Endothelial cell of umbilical vein (primary cell): Measurements from ENCODE around the gene SNX3. TPM values are rescaled to one million over a fixed set of nuclear protein-coding genes. Genes with fewer than 3 reads are reported as not detected.

Source experiments
- BruUV-seq: library from RNA; stranded (reverse); fragments of 400-500 nt; replicated peaks from 2 replicates; lab custom pipeline; 2021; lab: Mats Ljungman, UMichigan
- CTCF ChIA-PET: fragments of 300-600, 350-600 bp; sonication (Branson Sonifier 250); formaldehyde crosslinking; loops from one replicate; lab custom pipeline; 2021; ENCODE audit warnings: antibody characterized with exemption, inconsistent platforms; lab: Charles Lee
- POLR2A ChIA-PET: fragments of 300-600, 350-600 bp; sonication (Branson Sonifier 250); formaldehyde crosslinking; loops from one replicate; lab custom pipeline; 2021; ENCODE audit warnings: antibody characterized with exemption, inconsistent platforms; lab: Charles Lee
- DNase-seq: peaks from one replicate; pipeline ENCODE4 v3.0.0-alpha.2; 2011; ENCODE audit warnings: low read depth, low spot score
- FAIRE-seq: peaks from 2 replicates; lab custom pipeline; 2011; peaks lifted over from hg19 to GRCh38; lab: Jason Lieb, UNC
- H2AFZ ChIP-seq: 2 replicates; pipeline ENCODE4 v1.6.0; 2012; ENCODE audit warnings: low read depth, low read length, control low read depth, inconsistent platforms
- H3K27ac ChIP-seq: 2 replicates; pipeline ENCODE4 v1.5.1; 2011; ENCODE audit warnings: low read depth, mild to moderate bottlenecking, control low read depth, low read length, moderate library complexity; ENCODE audit not compliant: insufficient read depth
- H3K27me3 ChIP-seq, 2 experiments: 2 replicates each; pipeline versions ENCODE4 v1.6.0 to v1.6.1; 2011; ENCODE audit warnings: low read length in 2 of 2, mixed read lengths in 1 of 2; ENCODE audit not compliant: control insufficient read depth in 2 of 2, insufficient read depth in 2 of 2
- H3K36me3 ChIP-seq, 2 experiments: 2 replicates in 1 of 2; 3 replicates in 1 of 2; pipeline ENCODE4 v1.5.1; 2011; ENCODE audit warnings: low read length in 2 of 2, mild to moderate bottlenecking in 1 of 2, moderate library complexity in 1 of 2; ENCODE audit not compliant: control insufficient read depth in 2 of 2, insufficient read depth in 2 of 2; ENCODE audit errors: extremely low read depth in 1 of 2
- H3K4me1 ChIP-seq: 3 replicates; pipeline ENCODE4 v1.5.1; 2011; ENCODE audit warnings: mild to moderate bottlenecking, low read length; ENCODE audit not compliant: control insufficient read depth, insufficient read depth; ENCODE audit errors: extremely low read depth
- H3K4me2 ChIP-seq: 2 replicates; pipeline ENCODE4 v1.6.1; 2011; ENCODE audit warnings: low read length, control low read depth, mixed read lengths; ENCODE audit not compliant: insufficient read depth
- H3K4me3 ChIP-seq, 3 experiments: fragments of 200-600 bp in 1 of 3; sonication (generic), shearing (Covaris generic) in 1 of 3; replicated peaks in 1 of 3; 2 replicates each; pipeline ENCODE4 v1.5.1; 2011 to 2016; ENCODE audit warnings: control low read depth in 3 of 3, low read length in 3 of 3, mild to moderate bottlenecking in 2 of 3, inconsistent platforms in 1 of 3, low read depth in 1 of 3, moderate library complexity in 1 of 3; ENCODE audit not compliant: insufficient read depth in 1 of 3
- H3K79me2 ChIP-seq: 2 replicates; pipeline ENCODE4 v1.6.0; 2012; ENCODE audit warnings: low read length, inconsistent platforms; ENCODE audit not compliant: control insufficient read depth, insufficient read depth
- H3K9ac ChIP-seq: replicated peaks from 2 replicates; pipeline ENCODE3; 2011; ENCODE audit warnings: low read length, control low read depth; ENCODE audit not compliant: insufficient read depth; ENCODE audit errors: extremely low read depth
- H3K9me1 ChIP-seq: replicated peaks from 3 replicates; pipeline ENCODE4 v1.6.0; 2011; ENCODE audit warnings: mild to moderate bottlenecking, low read length; ENCODE audit not compliant: control insufficient read depth, insufficient read depth; ENCODE audit errors: extremely low read depth
- H3K9me3 ChIP-seq: replicated peaks from 2 replicates; pipeline ENCODE4 v1.5.1; 2012; ENCODE audit warnings: low read length, inconsistent platforms; ENCODE audit not compliant: control insufficient read depth, insufficient read depth
- H4K20me1 ChIP-seq: replicated peaks from 2 replicates; pipeline ENCODE3; 2011; ENCODE audit warnings: mild to moderate bottlenecking, low read length; ENCODE audit not compliant: control insufficient read depth, insufficient read depth; ENCODE audit errors: extremely low read depth
- CTCF ChIP-seq, 2 donors: IDR thresholded peaks; 1 replicate in 1 of 2; 2 replicates in 1 of 2; pipeline ENCODE4 v1.5.1; 2011; ENCODE audit warnings: low read length in 2 of 2, mild to moderate bottlenecking in 2 of 2, moderate library complexity in 2 of 2, control low read depth in 1 of 2, inconsistent platforms in 1 of 2, low read depth in 1 of 2; ENCODE audit not compliant: insufficient read depth in 1 of 2; ENCODE audit errors: extremely low read depth in 1 of 2
- EZH2 ChIP-seq: IDR thresholded peaks from 2 replicates; pipeline ENCODE4 v1.6.1; 2012; ENCODE audit warnings: borderline replicate concordance, low read depth, mild to moderate bottlenecking, moderate library complexity, low read length, inconsistent platforms; ENCODE audit not compliant: severe bottlenecking
- FOS ChIP-seq: IDR thresholded peaks from 2 replicates; pipeline ENCODE4 v1.6.1; 2011; ENCODE audit warnings: mild to moderate bottlenecking, low read length, moderate library complexity, borderline replicate concordance; ENCODE audit not compliant: insufficient read depth
- GATA2 ChIP-seq: IDR thresholded peaks from 2 replicates; pipeline ENCODE4 v1.7.0; 2011; ENCODE audit warnings: low read depth, mild to moderate bottlenecking, moderate library complexity, mixed read lengths, low read length; ENCODE audit not compliant: insufficient read length, insufficient read depth
- JUN ChIP-seq: IDR thresholded peaks from 2 replicates; pipeline ENCODE4 v1.6.1; 2011; ENCODE audit warnings: borderline replicate concordance, low read depth; ENCODE audit not compliant: insufficient read length, insufficient read depth
- MAX ChIP-seq: IDR thresholded peaks from 2 replicates; pipeline ENCODE4 v1.6.1; 2011; ENCODE audit not compliant: insufficient read depth, insufficient read length
- MYC ChIP-seq: IDR thresholded peaks from one replicate; pipeline ENCODE4 v1.6.1; 2011; ENCODE audit warnings: mild to moderate bottlenecking, low read depth, low read length
- POLR2A ChIP-seq: IDR thresholded peaks from 2 replicates; pipeline ENCODE4 v1.6.1; 2012; ENCODE audit warnings: low read depth, mild to moderate bottlenecking, control low read depth, low read length
- POLR2AphosphoS5 ChIP-seq: IDR thresholded peaks from 2 replicates; pipeline ENCODE4 v1.6.1; 2012; ENCODE audit warnings: low read depth, mild to moderate bottlenecking, control low read depth, low read length, moderate library complexity; ENCODE audit not compliant: insufficient read depth
- dilution Hi-C: fragments of 300-500 bp; cut with MboI; formaldehyde crosslinking; loops from one replicate; pipeline ENCODE4 v1.15.0; 2019; ENCODE audit warnings: low sequenced_read_pairs; ENCODE audit not compliant: extremely low pct_ligation_motif_present
- intact Hi-C: fragments of 100-400 bp; cut with micrococcal nuclease; formaldehyde crosslinking; loops from one replicate; pipeline ENCODE4 v1.10.0; 2022
- polyA plus RNA-seq, 4 experiments: library from polyadenylated mRNA; depleted of rRNA in 3 of 4; stranded (reverse) in 3 of 4; unstranded in 1 of 4; fragments of >200 nt; gene quantifications; 2 replicates each; pipeline versions ENCODE4 v1.2.1 to v1.2.3, GENCODE V29; 2011 to 2012; ENCODE audit warnings: missing spikeins in 1 of 4
- total RNA-seq: library from RNA; stranded (reverse); gene quantifications from 2 replicates; pipeline ENCODE4 v1.2.3, GENCODE V29; 2021

Gene SNX3
- total and polyA plus RNA-seq, 2 donors (not counting 3 experiments of a cell fraction or from before 2014, with no cell fraction given) = 155 to 281 TPM

DNA sequence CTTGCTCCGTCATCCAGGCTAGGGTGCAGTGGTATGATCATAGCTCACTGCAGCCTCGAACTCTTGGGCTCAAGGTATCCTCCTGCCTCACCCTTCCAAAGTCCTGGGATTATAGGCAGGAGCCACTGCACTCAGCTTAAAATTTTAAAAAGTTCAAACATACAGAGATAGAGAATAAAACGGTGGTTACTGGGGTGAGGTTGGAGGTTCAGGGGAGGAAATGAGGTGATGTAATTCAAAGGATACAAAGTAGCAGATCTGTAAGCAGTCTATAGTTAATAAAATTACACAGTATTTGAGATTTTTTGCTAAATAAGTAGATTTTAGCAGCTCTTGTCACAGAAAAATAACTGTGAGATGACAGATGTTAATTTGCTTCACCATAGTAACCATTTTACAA is 26.5 kb upstream of the SNX3 start:
- dilution Hi-C loops (no loop called here), intact Hi-C loops (no loop called here)
- Histone ChIP-seq H3K27ac (no peak overlapping the region), H2AFZ (no peak overlapping the region), H3K4me1 (no peaks in the 10 kb centered on the region), H4K20me1 (no peaks in the 10 kb centered on the region), H3K4me2 (no peak overlapping the region), H3K9me3 (no peaks in the 10 kb centered on the region), H3K36me3 (no peaks in the 10 kb centered on the region), H3K9ac (no peak overlapping the region), H3K79me2 (no peaks in the 10 kb centered on the region), H3K9me1 (no peaks in the 10 kb centered on the region), H3K4me3 (no peak overlapping the region), H3K27me3 (peaks cover 0 to 6% of the 10 kb centered on the region in 2 experiments)
- ChIA-PET POLR2A (no interaction called here), CTCF (interaction anchor here (1.8 kb wide), 1 partner anchor 204 kb away, joined by 6 read pairs; no protein-coding TSS in a partner anchor)
- FAIRE-seq (no peak), DNase-seq (no peak)
- no TSS peak for BruUV-seq
- TF ChIP-seq POLR2AphosphoS5 = no peak
- no peak for TF ChIP-seq GATA2
- no peak for TF ChIP-seq POLR2A
- no peak for TF ChIP-seq MAX
- no peak for TF ChIP-seq CTCF (IDR thresholded peaks at IDR 0.05; ENCODE audit: extremely low read depth in 1 of 2, insufficient read depth in 1 of 2, low read depth in 1 of 2, low read length in 2 of 2)

DNA sequence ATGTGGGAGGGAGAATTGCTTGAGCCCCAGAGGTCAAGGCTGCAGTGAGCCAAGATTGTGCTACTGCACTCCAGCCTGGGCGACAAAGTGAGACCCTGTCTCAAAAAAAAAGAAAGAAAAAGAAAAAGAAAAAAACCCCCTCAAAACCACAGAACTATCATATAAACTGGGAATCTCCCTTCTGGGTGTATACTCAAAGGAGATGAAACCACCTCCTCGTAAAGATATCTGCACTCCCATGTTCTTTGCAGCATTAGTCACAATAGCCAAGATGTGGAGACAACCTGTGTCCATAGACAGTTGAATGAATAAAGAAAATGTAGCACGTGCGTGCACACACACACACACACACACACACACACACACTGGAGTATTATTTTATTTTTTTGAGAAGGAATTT is 25.5 kb upstream of the SNX3 start:
- dilution Hi-C loops = no loop called here
- peaks cover 0 to 6% of the 10 kb centered on the region in 2 experiments for H3K27me3 ChIP-seq
- DNase-seq = no peak
- no peak for TF ChIP-seq MAX
- TF ChIP-seq GATA2 = no peak
- no peak for TF ChIP-seq POLR2A
- no peak for TF ChIP-seq FOS
- no peak for TF ChIP-seq MYC
- no peak for TF ChIP-seq CTCF (IDR thresholded peaks at IDR 0.05; ENCODE audit: extremely low read depth in 1 of 2, insufficient read depth in 1 of 2, low read depth in 1 of 2, low read length in 2 of 2)
- no peak for TF ChIP-seq JUN
- TF ChIP-seq EZH2 = no peak
- TF ChIP-seq POLR2AphosphoS5 = no peak
- H3K27ac ChIP-seq = no peak overlapping the region
- FAIRE-seq = no peak
- H3K36me3 ChIP-seq = no peaks in the 10 kb centered on the region
- intact Hi-C loops = no loop called here
- H3K4me2 ChIP-seq = no peak overlapping the region
- H4K20me1 ChIP-seq = no peaks in the 10 kb centered on the region
- H2AFZ ChIP-seq = no peak overlapping the region
- no peaks in the 10 kb centered on the region for H3K79me2 ChIP-seq
- H3K4me1 ChIP-seq = no peaks in the 10 kb centered on the region
- H3K9ac ChIP-seq = no peak overlapping the region
- H3K4me3 ChIP-seq = no peak overlapping the region
- no TSS peak for BruUV-seq
- POLR2A ChIA-PET = interaction anchor here (0.7 kb wide), 1 partner anchor 240 kb away, joined by 3 read pairs; no protein-coding TSS in a partner anchor
- no peaks in the 10 kb centered on the region for H3K9me1 ChIP-seq
- H3K9me3 ChIP-seq = no peaks in the 10 kb centered on the region
- CTCF ChIA-PET = interaction anchor here (1.4 kb wide), 1 partner anchor 205 kb away, joined by 5 read pairs; no protein-coding TSS in a partner anchor
